Measurements from ENCODE around the gene RPL9.
"Not testable (repeated sequence)": the region's sequence is repeated elsewhere in the genome, so short reads cannot be mapped to it uniquely, and the experiment has no call there.

The RPL9 gene

GRCh38 chr4:39415678-39416283, 42.9 kb downstream of the RPL9 start:
- DNase-seq: no peak

DNA sequence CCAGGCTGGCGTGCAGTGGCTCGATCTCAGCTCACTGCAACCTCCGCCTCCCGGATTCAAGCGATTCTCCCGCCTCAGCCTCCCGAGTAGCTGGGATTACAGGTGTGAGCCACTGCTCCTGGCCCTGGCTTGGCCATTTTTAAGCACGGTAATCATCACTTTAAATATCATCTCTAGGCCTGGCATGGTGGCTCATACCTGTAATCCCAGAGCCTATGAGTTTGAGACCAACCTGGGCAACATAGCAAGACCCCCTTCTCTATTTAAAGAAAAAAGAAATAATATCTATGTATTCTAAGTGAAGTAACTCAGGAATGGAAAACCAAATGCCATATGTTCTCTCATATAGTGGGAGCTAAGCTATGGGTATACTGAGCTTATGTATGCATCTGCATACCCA, 47.2 kb downstream of the RPL9 start:
- not testable (repeated sequence) for DNase-seq

- no peak for DNase-seq
These were observed 48.3 kb downstream of the RPL9 start for GRCh38 chr4:39410415-39410814.

DNA sequence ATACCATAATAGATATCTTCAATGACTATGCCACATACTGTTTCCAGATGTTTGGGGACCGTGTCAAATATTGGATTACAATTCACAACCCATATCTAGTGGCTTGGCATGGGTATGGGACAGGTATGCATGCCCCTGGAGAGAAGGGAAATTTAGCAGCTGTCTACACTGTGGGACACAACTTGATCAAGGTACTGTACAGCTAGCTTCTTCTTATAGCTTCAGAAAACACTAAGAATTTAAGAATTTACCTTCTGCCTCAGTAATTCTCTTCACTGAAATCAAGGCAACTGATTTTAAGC, 51.2 kb downstream of the RPL9 start:
- no peak for DNase-seq

DNA sequence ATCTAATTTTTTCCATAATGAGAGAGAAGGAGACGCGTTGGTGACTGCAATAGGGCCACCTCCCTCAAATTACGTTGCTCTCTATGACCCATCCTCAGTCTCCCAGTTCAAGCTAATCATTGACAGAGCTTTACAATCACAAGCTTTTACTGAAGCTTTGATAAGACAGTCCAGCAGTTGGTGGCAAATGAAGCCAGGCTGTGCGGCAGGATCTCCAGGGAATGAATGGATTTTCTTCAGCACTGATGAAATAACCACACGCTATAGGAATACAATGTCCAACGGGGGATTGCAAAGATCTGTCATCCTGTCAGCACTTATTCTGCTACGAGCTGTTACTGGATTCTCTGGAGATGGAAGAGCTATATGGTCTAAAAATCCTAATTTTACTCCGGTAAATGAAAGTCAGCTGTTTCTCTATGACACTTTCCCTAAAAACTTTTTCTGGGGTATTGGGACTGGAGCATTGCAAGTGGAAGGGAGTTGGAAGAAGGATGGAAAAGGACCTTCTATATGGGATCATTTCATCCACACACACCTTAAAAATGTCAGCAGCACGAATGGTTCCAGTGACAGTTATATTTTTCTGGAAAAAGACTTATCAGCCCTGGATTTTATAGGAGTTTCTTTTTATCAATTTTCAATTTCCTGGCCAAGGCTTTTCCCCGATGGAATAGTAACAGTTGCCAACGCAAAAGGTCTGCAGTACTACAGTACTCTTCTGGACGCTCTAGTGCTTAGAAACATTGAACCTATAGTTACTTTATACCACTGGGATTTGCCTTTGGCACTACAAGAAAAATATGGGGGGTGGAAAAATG, 51.7 kb downstream of the RPL9 start, which contains the start of gene KLB:
Gene KLB (plus strand): TSS at position 168 of the 821 bp plus-strand sequence. CDS start 20 bp downstream, at position 188.
- DNase-seq: no peak
